Measurements from ENCODE around the gene C18orf63.

Gene C18orf63

GRCh38 chr18:74315464-74316256, at the start of gene C18orf63:
TSS of gene C18orf63 (plus strand) at chr18:74315839. CDS start at chr18:74317866, 2,027 bp downstream.
- Histone ChIP-seq H3K4me3 (ENCODE audit: low read depth, low read length) (no peak within 1 kb of the TSS), H3K9ac (ENCODE audit: low read depth, low read length) (no peak within 1 kb of the TSS)

DNA sequence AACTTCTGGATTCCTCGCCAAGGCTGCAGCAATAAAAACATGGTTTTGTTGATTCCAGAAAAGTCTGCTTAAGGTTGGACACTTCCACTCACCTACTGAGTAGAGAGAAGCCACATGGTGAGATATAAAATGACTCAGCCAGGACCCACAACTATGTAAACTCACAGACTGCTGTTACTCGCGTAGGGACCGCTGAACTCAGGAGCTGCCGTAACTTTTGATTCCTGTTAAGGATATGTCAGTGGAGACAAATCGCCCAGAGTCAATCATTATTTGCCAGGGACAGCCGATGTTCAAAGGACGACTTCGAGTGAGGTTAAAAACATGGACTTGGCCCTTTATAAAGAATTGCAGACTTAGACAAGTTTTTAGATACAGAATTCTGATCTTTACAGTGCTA, 49.5 kb upstream of the C18orf63 start:
- H3K4me3 ChIP-seq (ENCODE audit: low read depth, low read length), result no peak overlapping the region
- no peaks in the 10 kb centered on the region for H3K27me3 ChIP-seq (ENCODE audit: control insufficient read depth, insufficient read depth, low read length)
- H3K36me3 ChIP-seq (ENCODE audit: control insufficient read depth, insufficient read depth, low read length), result no peaks in the 10 kb centered on the region
- no peaks in the 10 kb centered on the region for H3K4me1 ChIP-seq (ENCODE audit: control insufficient read depth, insufficient read depth, low read length)
- H3K9ac ChIP-seq (ENCODE audit: low read depth, low read length), result no peak overlapping the region
- no peaks in the 10 kb centered on the region for H3K9me3 ChIP-seq (ENCODE audit: control insufficient read depth, insufficient read depth, low read length)

More at GRCh38 chr18:74315464-74316256, at the start of gene C18orf63:
- Histone ChIP-seq H3K4me1 (ENCODE audit: control insufficient read depth, insufficient read depth, low read length) (no peaks in the 10 kb centered on the region), H3K27me3 (ENCODE audit: control insufficient read depth, insufficient read depth, low read length) (no peaks in the 10 kb centered on the region), H3K9me3 (ENCODE audit: control insufficient read depth, insufficient read depth, low read length) (no peaks in the 10 kb centered on the region), H3K36me3 (ENCODE audit: control insufficient read depth, insufficient read depth, low read length) (no peaks in the 10 kb centered on the region)

DNA sequence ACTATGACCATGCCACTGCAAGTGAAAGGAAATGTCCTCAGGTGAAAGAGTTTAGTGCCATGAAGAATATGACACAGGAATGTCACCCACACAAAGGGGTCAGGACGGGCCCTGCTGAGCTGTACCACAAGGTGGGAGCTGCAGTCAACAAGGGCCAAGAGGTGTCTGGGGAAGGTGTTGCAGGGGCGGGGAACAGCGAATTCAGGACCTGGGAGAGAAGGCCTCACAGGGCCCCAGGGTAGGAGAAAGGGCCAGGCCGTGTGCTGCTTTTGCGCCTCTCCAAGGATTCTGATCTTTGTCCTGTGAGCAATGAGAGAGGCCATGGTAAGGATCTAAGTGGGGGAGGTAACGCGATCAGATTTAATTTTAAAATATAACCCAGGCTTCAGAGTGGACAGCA, 47.5 kb upstream of the C18orf63 start:
- H3K27me3 ChIP-seq (ENCODE audit: control insufficient read depth, insufficient read depth, low read length), result no peaks in the 10 kb centered on the region
- H3K36me3 ChIP-seq (ENCODE audit: control insufficient read depth, insufficient read depth, low read length), result no peaks in the 10 kb centered on the region
- no peak overlapping the region for H3K4me3 ChIP-seq (ENCODE audit: low read depth, low read length)
- no peaks in the 10 kb centered on the region for H3K9me3 ChIP-seq (ENCODE audit: control insufficient read depth, insufficient read depth, low read length)
- no peaks in the 10 kb centered on the region for H3K4me1 ChIP-seq (ENCODE audit: control insufficient read depth, insufficient read depth, low read length)
- no peak overlapping the region for H3K9ac ChIP-seq (ENCODE audit: low read depth, low read length)

GRCh38 chr18:74268933-74269620, 46.6 kb upstream of the C18orf63 start:
- no peaks in the 10 kb centered on the region for H3K4me1 ChIP-seq (ENCODE audit: control insufficient read depth, insufficient read depth, low read length)
- no peaks in the 10 kb centered on the region for H3K36me3 ChIP-seq (ENCODE audit: control insufficient read depth, insufficient read depth, low read length)
- no peak overlapping the region for H3K9ac ChIP-seq (ENCODE audit: low read depth, low read length)
- H3K4me3 ChIP-seq (ENCODE audit: low read depth, low read length), result no peak overlapping the region
- no peaks in the 10 kb centered on the region for H3K27me3 ChIP-seq (ENCODE audit: control insufficient read depth, insufficient read depth, low read length)
- no peaks in the 10 kb centered on the region for H3K9me3 ChIP-seq (ENCODE audit: control insufficient read depth, insufficient read depth, low read length)

DNA sequence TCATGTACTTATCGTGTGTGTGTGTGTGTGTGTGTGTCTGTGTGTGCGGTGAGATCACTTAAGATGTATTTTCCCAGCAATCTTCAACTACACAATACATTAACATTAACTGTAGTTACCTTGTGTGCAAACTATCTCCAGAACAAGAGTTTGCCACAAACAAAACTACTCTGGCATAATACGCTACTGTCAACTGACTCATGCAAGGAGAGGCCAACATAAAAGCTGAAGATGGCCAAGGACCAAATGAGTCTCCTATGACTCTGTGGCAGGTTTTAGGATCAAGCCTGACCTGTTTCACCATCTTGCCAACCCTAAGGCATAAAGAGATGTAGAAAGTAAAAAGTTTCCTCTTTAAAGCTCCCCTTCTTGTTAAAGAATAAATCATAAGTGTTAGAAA, 44.0 kb upstream of the C18orf63 start:
- H3K4me3 ChIP-seq (ENCODE audit: low read depth, low read length), result no peak overlapping the region
- no peaks in the 10 kb centered on the region for H3K9me3 ChIP-seq (ENCODE audit: control insufficient read depth, insufficient read depth, low read length)
- H3K36me3 ChIP-seq (ENCODE audit: control insufficient read depth, insufficient read depth, low read length), result no peaks in the 10 kb centered on the region
- H3K27me3 ChIP-seq (ENCODE audit: control insufficient read depth, insufficient read depth, low read length), result no peaks in the 10 kb centered on the region
- no peak overlapping the region for H3K9ac ChIP-seq (ENCODE audit: low read depth, low read length)
- no peaks in the 10 kb centered on the region for H3K4me1 ChIP-seq (ENCODE audit: control insufficient read depth, insufficient read depth, low read length)

GRCh38 chr18:74273394-74273793, 42.2 kb upstream of the C18orf63 start:
- Histone ChIP-seq H3K4me1 (ENCODE audit: control insufficient read depth, insufficient read depth, low read length) (no peaks in the 10 kb centered on the region), H3K9me3 (ENCODE audit: control insufficient read depth, insufficient read depth, low read length) (no peaks in the 10 kb centered on the region), H3K27me3 (ENCODE audit: control insufficient read depth, insufficient read depth, low read length) (no peaks in the 10 kb centered on the region), H3K36me3 (ENCODE audit: control insufficient read depth, insufficient read depth, low read length) (no peaks in the 10 kb centered on the region), H3K4me3 (ENCODE audit: low read depth, low read length) (no peak overlapping the region), H3K9ac (ENCODE audit: low read depth, low read length) (no peak overlapping the region)

- no peak overlapping the region for H3K4me3 ChIP-seq (ENCODE audit: low read depth, low read length)
- H3K4me1 ChIP-seq (ENCODE audit: control insufficient read depth, insufficient read depth, low read length), result no peaks in the 10 kb centered on the region
- no peak overlapping the region for H3K9ac ChIP-seq (ENCODE audit: low read depth, low read length)
- H3K36me3 ChIP-seq (ENCODE audit: control insufficient read depth, insufficient read depth, low read length), result no peaks in the 10 kb centered on the region
- no peaks in the 10 kb centered on the region for H3K9me3 ChIP-seq (ENCODE audit: control insufficient read depth, insufficient read depth, low read length)
- no peaks in the 10 kb centered on the region for H3K27me3 ChIP-seq (ENCODE audit: control insufficient read depth, insufficient read depth, low read length)
These were observed 40.9 kb upstream of the C18orf63 start for GRCh38 chr18:74274700-74275099.

- no peaks in the 10 kb centered on the region for H3K9me3 ChIP-seq (ENCODE audit: control insufficient read depth, insufficient read depth, low read length)
- no peaks in the 10 kb centered on the region for H3K4me1 ChIP-seq (ENCODE audit: control insufficient read depth, insufficient read depth, low read length)
- H3K27me3 ChIP-seq (ENCODE audit: control insufficient read depth, insufficient read depth, low read length), result no peaks in the 10 kb centered on the region
- no peak overlapping the region for H3K9ac ChIP-seq (ENCODE audit: low read depth, low read length)
- H3K4me3 ChIP-seq (ENCODE audit: low read depth, low read length), result no peak overlapping the region
- H3K36me3 ChIP-seq (ENCODE audit: control insufficient read depth, insufficient read depth, low read length), result no peaks in the 10 kb centered on the region
These were observed 39.9 kb upstream of the C18orf63 start for GRCh38 chr18:74275736-74276135.

DNA sequence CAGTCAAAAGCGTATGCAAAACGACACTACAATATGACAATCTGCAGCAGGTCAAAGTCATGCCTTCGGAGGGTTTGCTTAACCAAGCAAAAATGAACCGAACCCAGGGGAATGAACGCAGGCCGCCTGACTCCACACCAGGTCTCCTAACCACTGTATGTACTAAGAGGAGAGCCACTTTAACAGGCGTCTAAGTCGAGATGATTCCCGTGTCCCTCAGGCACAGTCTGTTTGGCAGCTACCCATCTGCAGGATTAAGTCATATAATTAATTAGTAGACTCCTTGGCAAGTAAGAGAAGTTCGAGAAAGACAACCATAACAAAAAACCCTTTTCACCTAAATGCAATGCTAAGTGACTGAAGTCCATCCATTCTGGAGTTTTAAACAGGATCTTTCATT, 39.0 kb upstream of the C18orf63 start:
- Histone ChIP-seq H3K4me1 (ENCODE audit: control insufficient read depth, insufficient read depth, low read length) (peaks cover 6% of the 10 kb centered on the region), H3K4me3 (ENCODE audit: low read depth, low read length) (no peak overlapping the region)

GRCh38 chr18:74277296-74277695, 38.3 kb upstream of the C18orf63 start:
- Histone ChIP-seq H3K27me3 (ENCODE audit: control insufficient read depth, insufficient read depth, low read length) (no peaks in the 10 kb centered on the region), H3K36me3 (ENCODE audit: control insufficient read depth, insufficient read depth, low read length) (no peaks in the 10 kb centered on the region), H3K9me3 (ENCODE audit: control insufficient read depth, insufficient read depth, low read length) (no peaks in the 10 kb centered on the region), H3K4me3 (ENCODE audit: low read depth, low read length) (no peak overlapping the region), H3K9ac (ENCODE audit: low read depth, low read length) (no peak overlapping the region), H3K4me1 (ENCODE audit: control insufficient read depth, insufficient read depth, low read length) (peaks cover 12% of the 10 kb centered on the region)

More for the DNA sequence above, 39.0 kb upstream of the C18orf63 start:
- Histone ChIP-seq H3K36me3 (ENCODE audit: control insufficient read depth, insufficient read depth, low read length) (no peaks in the 10 kb centered on the region), H3K9me3 (ENCODE audit: control insufficient read depth, insufficient read depth, low read length) (no peaks in the 10 kb centered on the region), H3K27me3 (ENCODE audit: control insufficient read depth, insufficient read depth, low read length) (no peaks in the 10 kb centered on the region), H3K9ac (ENCODE audit: low read depth, low read length) (no peak overlapping the region)

GRCh38 chr18:74278058-74278457, 37.6 kb upstream of the C18orf63 start:
- H3K9me3 ChIP-seq (ENCODE audit: control insufficient read depth, insufficient read depth, low read length), result no peaks in the 10 kb centered on the region
- H3K9ac ChIP-seq (ENCODE audit: low read depth, low read length), result no peak overlapping the region
- no peaks in the 10 kb centered on the region for H3K36me3 ChIP-seq (ENCODE audit: control insufficient read depth, insufficient read depth, low read length)
- H3K27me3 ChIP-seq (ENCODE audit: control insufficient read depth, insufficient read depth, low read length), result no peaks in the 10 kb centered on the region
- H3K4me1 ChIP-seq (ENCODE audit: control insufficient read depth, insufficient read depth, low read length), result peaks cover 19% of the 10 kb centered on the region
- H3K4me3 ChIP-seq (ENCODE audit: low read depth, low read length), result no peak overlapping the region

- no peaks in the 10 kb centered on the region for H3K36me3 ChIP-seq (ENCODE audit: control insufficient read depth, insufficient read depth, low read length)
- peaks cover 26% of the 10 kb centered on the region for H3K4me1 ChIP-seq (ENCODE audit: control insufficient read depth, insufficient read depth, low read length)
These were observed 36.7 kb upstream of the C18orf63 start for GRCh38 chr18:74278983-74279382.

More at GRCh38 chr18:74278983-74279382, 36.7 kb upstream of the C18orf63 start:
- H3K4me3 ChIP-seq (ENCODE audit: low read depth, low read length), result no peak overlapping the region
- no peaks in the 10 kb centered on the region for H3K27me3 ChIP-seq (ENCODE audit: control insufficient read depth, insufficient read depth, low read length)
- H3K9me3 ChIP-seq (ENCODE audit: control insufficient read depth, insufficient read depth, low read length), result no peaks in the 10 kb centered on the region
- no peak overlapping the region for H3K9ac ChIP-seq (ENCODE audit: low read depth, low read length)
